HepG2 (cell line): ENCODE data around the gene SPATA25. TPM values are rescaled to one million over a fixed set of nuclear protein-coding genes. Genes with fewer than 3 reads are reported as not detected.

ENCODE experiments used
- ETV5 ChIP-seq: IDR thresholded peaks from 2 replicates; pipeline ENCODE4 v1.6.1; 2018; ENCODE audit warnings: missing biosample characterization, missing genetic modification reagents, inconsistent platforms, borderline replicate concordance
- KDM4B ChIP-seq: sonication (generic); formaldehyde crosslinking; IDR thresholded peaks from 2 replicates; pipeline ENCODE4 v1.4.0; 2020; ENCODE audit warnings: missing genetic modification reagents
- MATR3 ChIP-seq: sonication (generic); formaldehyde crosslinking; IDR thresholded peaks from 2 replicates; pipeline ENCODE4 v1.4.0; 2020; ENCODE audit warnings: missing genetic modification reagents
- MED13 ChIP-seq: sonication (generic); formaldehyde crosslinking; IDR thresholded peaks from 2 replicates; pipeline ENCODE4 v1.5.0; 2020; ENCODE audit warnings: missing genetic modification reagents
- RFXAP ChIP-seq: sonication (generic); formaldehyde crosslinking; IDR thresholded peaks from 2 replicates; pipeline ENCODE4 v1.4.0; 2020; ENCODE audit warnings: missing genetic modification reagents, borderline replicate concordance
- SIN3A ChIP-seq: IDR thresholded peaks from 2 replicates; pipeline ENCODE4 v1.6.1; 2011; ENCODE audit warnings: low read depth, mild to moderate bottlenecking, control low read depth, low read length, borderline replicate concordance
- SUZ12 ChIP-seq: fragments of 150-350 bp; IDR thresholded peaks from 2 replicates; pipeline ENCODE4 v1.6.1; 2014; ENCODE audit warnings: low read depth, low read length
- ZBTB21 ChIP-seq: sonication (generic); formaldehyde crosslinking; IDR thresholded peaks from 2 replicates; pipeline ENCODE4 v1.4.0; 2020; ENCODE audit warnings: missing genetic modification reagents
- ZNF10 ChIP-seq: sonication (generic); formaldehyde crosslinking; IDR thresholded peaks from 2 replicates; pipeline ENCODE4 v1.4.0; 2020; ENCODE audit warnings: mild to moderate bottlenecking, low read depth, missing genetic modification reagents, borderline replicate concordance
- ZNF136 ChIP-seq: sonication (generic); formaldehyde crosslinking; IDR thresholded peaks from 2 replicates; pipeline ENCODE4 v1.8.1; 2022; ENCODE audit warnings: low read depth, mild to moderate bottlenecking, moderate library complexity, missing genetic modification reagents
- ZNF207 ChIP-seq: fragments of 450-650 bp; IDR thresholded peaks from 2 replicates; pipeline ENCODE4 v1.6.1; 2016; ENCODE audit warnings: antibody characterized with exemption, borderline replicate concordance
- ZNF251 ChIP-seq: sonication (generic); formaldehyde crosslinking; IDR thresholded peaks from 2 replicates; pipeline ENCODE4 v1.9.0; 2021; ENCODE audit warnings: mild to moderate bottlenecking, missing genetic modification reagents
- ZNF296 ChIP-seq: sonication (generic); formaldehyde crosslinking; conservative IDR thresholded peaks from 2 replicates; pipeline ENCODE4 v1.5.0; 2020; ENCODE audit warnings: mild to moderate bottlenecking, missing genetic modification reagents
- ZNF430 ChIP-seq: sonication (generic); formaldehyde crosslinking; IDR thresholded peaks from 2 replicates; pipeline ENCODE4 v1.9.0; 2021; ENCODE audit warnings: mild to moderate bottlenecking, missing genetic modification reagents
- ZNF672 ChIP-seq: sonication (generic); formaldehyde crosslinking; IDR thresholded peaks from 2 replicates; pipeline ENCODE4 v1.8.1; 2022; ENCODE audit warnings: missing genetic modification reagents
- ZNF790 ChIP-seq: sonication (generic); formaldehyde crosslinking; IDR thresholded peaks from 2 replicates; pipeline ENCODE4 v1.8.0; 2022; ENCODE audit warnings: missing genetic modification reagents, mild to moderate bottlenecking, borderline replicate concordance
- polyA plus RNA-seq, 8 experiments: library from polyadenylated mRNA; depleted of rRNA in 3 of 8; stranded (reverse) in 7 of 8; unstranded in 1 of 8; fragments of >200 nt; fragmentation: Illumina TruSeq in 4 of 8; extraction: Trizol in 4 of 8; gene quantifications; 2 replicates each; pipeline versions ENCODE4 v1.2.1 to v1.2.3, GENCODE V29; 2011 to 2016; ENCODE audit warnings: low read depth in 4 of 8, missing spikeins in 1 of 8, mixed read lengths in 1 of 8; ENCODE audit not compliant: insufficient read depth in 1 of 8
- total RNA-seq, 5 experiments: library from RNA; depleted of rRNA; stranded (reverse); fragments of >200 nt; fragmentation: Illumina TruSeq; extraction: Trizol; gene quantifications; 2 replicates each; pipeline ENCODE4 v1.2.3, GENCODE V29; 2016; ENCODE audit warnings: low read depth in 1 of 5
- TF ChIP-seq, protein P1 (sequence below): sonication (generic); formaldehyde crosslinking; IDR thresholded peaks from 2 replicates; pipeline ENCODE4 v1.4.0; 2020; ENCODE audit warnings: missing genetic modification reagents, borderline replicate concordance
- TF ChIP-seq, protein P2 (sequence below): sonication (generic); formaldehyde crosslinking; IDR thresholded peaks from 2 replicates; pipeline ENCODE4 v1.8.0; 2022; ENCODE audit warnings: missing genetic modification reagents, mild to moderate bottlenecking, borderline replicate concordance
- TF ChIP-seq, protein P3 (sequence below): sonication (generic); formaldehyde crosslinking; conservative IDR thresholded peaks from 2 replicates; pipeline ENCODE4 v1.8.0; 2022; ENCODE audit warnings: mild to moderate bottlenecking, moderate library complexity, missing genetic modification reagents
- TF ChIP-seq, protein P4 (sequence below): IDR thresholded peaks from 2 replicates; pipeline ENCODE4 v1.6.1; 2018; ENCODE audit warnings: missing genetic modification reagents, mild to moderate bottlenecking, missing compliant biosample characterization
- TF ChIP-seq, protein P5 (sequence below): IDR thresholded peaks from 2 replicates; pipeline ENCODE4 v1.6.1; 2018; ENCODE audit warnings: missing genetic modification reagents

SPATA25 gene
- total and polyA plus RNA-seq, 2 of the 13 experiments (the other 11 are each of a cell fraction or from before 2014, with no cell fraction given), result 4.8 to 7.6 TPM

DNA sequence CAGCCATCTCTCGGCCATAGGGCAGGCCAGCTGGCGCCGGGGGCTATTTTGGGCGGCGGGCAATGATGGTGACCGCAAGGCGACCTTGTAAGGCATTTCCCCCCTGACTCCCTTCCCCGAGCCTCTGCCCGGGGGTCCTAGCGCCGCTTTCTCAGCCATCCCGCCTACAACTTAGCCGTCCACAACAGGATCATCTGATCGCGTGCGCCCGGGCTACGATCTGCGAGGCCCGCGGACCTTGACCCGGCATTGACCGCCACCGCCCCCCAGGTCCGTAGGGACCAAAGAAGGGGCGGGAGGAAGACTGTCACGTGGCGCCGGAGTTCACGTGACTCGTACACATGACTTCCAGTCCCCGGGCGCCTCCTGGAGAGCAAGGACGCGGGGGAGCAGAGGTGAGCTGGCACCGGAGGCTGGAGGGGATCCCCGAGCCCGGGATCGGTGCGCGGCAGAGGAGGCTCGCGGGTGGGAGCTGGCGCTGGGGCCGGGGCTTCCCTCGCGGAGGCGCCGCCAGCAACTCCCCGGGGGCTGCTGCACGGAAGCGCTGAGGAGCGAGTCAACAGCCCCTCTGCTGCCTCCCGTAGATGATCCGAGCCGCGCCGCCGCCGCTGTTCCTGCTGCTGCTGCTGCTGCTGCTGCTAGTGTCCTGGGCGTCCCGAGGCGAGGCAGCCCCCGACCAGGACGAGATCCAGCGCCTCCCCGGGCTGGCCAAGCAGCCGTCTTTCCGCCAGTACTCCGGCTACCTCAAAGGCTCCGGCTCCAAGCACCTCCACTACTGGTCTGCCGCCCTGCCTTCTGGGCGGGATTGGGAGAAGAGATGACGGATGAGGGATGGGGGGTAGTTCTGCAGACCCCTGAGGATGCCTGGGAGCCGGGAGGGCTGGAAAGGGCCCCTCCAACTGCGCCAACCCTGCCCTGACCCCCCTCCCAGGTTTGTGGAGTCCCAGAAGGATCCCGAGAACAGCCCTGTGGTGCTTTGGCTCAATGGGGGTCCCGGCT, 3.9 kb upstream of the SPATA25 start, which contains the start of the genes CTSA and NEURL2 (continued):
- TF ChIP-seq, protein P1, sequence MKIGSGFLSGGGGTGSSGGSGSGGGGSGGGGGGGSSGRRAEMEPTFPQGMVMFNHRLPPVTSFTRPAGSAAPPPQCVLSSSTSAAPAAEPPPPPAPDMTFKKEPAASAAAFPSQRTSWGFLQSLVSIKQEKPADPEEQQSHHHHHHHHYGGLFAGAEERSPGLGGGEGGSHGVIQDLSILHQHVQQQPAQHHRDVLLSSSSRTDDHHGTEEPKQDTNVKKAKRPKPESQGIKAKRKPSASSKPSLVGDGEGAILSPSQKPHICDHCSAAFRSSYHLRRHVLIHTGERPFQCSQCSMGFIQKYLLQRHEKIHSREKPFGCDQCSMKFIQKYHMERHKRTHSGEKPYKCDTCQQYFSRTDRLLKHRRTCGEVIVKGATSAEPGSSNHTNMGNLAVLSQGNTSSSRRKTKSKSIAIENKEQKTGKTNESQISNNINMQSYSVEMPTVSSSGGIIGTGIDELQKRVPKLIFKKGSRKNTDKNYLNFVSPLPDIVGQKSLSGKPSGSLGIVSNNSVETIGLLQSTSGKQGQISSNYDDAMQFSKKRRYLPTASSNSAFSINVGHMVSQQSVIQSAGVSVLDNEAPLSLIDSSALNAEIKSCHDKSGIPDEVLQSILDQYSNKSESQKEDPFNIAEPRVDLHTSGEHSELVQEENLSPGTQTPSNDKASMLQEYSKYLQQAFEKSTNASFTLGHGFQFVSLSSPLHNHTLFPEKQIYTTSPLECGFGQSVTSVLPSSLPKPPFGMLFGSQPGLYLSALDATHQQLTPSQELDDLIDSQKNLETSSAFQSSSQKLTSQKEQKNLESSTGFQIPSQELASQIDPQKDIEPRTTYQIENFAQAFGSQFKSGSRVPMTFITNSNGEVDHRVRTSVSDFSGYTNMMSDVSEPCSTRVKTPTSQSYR (CRISPR knock-in tag), result peak; percentile 98
- TF ChIP-seq ZNF10, result no peak
- TF ChIP-seq, protein P2, sequence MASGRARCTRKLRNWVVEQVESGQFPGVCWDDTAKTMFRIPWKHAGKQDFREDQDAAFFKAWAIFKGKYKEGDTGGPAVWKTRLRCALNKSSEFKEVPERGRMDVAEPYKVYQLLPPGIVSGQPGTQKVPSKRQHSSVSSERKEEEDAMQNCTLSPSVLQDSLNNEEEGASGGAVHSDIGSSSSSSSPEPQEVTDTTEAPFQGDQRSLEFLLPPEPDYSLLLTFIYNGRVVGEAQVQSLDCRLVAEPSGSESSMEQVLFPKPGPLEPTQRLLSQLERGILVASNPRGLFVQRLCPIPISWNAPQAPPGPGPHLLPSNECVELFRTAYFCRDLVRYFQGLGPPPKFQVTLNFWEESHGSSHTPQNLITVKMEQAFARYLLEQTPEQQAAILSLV (CRISPR knock-in tag), result peak; percentile 100
- TF ChIP-seq ZNF207, result no peak
- TF ChIP-seq RFXAP (CRISPR knock-in tag), result peak; percentile 98; the same call in 1 of the 2 replicates
- TF ChIP-seq ZBTB21 (CRISPR knock-in tag), result peak; percentile 84; the same call in 1 of the 2 replicates
- TF ChIP-seq, protein P3, sequence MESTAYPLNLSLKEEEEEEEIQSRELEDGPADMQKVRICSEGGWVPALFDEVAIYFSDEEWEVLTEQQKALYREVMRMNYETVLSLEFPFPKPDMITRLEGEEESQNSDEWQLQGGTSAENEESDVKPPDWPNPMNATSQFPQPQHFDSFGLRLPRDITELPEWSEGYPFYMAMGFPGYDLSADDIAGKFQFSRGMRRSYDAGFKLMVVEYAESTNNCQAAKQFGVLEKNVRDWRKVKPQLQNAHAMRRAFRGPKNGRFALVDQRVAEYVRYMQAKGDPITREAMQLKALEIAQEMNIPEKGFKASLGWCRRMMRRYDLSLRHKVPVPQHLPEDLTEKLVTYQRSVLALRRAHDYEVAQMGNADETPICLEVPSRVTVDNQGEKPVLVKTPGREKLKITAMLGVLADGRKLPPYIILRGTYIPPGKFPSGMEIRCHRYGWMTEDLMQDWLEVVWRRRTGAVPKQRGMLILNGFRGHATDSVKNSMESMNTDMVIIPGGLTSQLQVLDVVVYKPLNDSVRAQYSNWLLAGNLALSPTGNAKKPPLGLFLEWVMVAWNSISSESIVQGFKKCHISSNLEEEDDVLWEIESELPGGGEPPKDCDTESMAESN (CRISPR knock-in tag), result peak; percentile 100
- peak; percentile 91 for TF ChIP-seq ZNF296 (CRISPR knock-in tag)
- TF ChIP-seq, protein P4, sequence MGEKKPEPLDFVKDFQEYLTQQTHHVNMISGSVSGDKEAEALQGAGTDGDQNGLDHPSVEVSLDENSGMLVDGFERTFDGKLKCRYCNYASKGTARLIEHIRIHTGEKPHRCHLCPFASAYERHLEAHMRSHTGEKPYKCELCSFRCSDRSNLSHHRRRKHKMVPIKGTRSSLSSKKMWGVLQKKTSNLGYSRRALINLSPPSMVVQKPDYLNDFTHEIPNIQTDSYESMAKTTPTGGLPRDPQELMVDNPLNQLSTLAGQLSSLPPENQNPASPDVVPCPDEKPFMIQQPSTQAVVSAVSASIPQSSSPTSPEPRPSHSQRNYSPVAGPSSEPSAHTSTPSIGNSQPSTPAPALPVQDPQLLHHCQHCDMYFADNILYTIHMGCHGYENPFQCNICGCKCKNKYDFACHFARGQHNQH (CRISPR knock-in tag), result peak; percentile 100
- TF ChIP-seq ETV5 (CRISPR knock-in tag), result peak; percentile 91
- TF ChIP-seq ZNF136, result peak; percentile 98
- peak; percentile 96; the same call in 1 of the 2 replicates for TF ChIP-seq ZNF672 (CRISPR knock-in tag)
- TF ChIP-seq MATR3, result no peak
- peak; percentile 95 for TF ChIP-seq ZNF790 (CRISPR knock-in tag)
- no peak for TF ChIP-seq SUZ12
- peak; percentile 100 for TF ChIP-seq ZNF430 (CRISPR knock-in tag)
- TF ChIP-seq, protein P5, sequence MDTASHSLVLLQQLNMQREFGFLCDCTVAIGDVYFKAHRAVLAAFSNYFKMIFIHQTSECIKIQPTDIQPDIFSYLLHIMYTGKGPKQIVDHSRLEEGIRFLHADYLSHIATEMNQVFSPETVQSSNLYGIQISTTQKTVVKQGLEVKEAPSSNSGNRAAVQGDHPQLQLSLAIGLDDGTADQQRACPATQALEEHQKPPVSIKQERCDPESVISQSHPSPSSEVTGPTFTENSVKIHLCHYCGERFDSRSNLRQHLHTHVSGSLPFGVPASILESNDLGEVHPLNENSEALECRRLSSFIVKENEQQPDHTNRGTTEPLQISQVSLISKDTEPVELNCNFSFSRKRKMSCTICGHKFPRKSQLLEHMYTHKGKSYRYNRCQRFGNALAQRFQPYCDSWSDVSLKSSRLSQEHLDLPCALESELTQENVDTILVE, result peak; percentile 98
- peak; percentile 96; the same call in 1 of the 2 replicates for TF ChIP-seq ZNF251
- TF ChIP-seq KDM4B (CRISPR knock-in tag), result peak; percentile 99
- TF ChIP-seq MED13 (CRISPR knock-in tag), result peak; percentile 97
- peak; percentile 100 for TF ChIP-seq SIN3A
